ENCODE results near the gene NPIPA5.
"Not testable (repeated sequence)": the region's sequence is repeated elsewhere in the genome, so short reads cannot be mapped to it uniquely, and the experiment has no call there.

NPIPA5 gene

GRCh38 chr16:15357495-15357894, 20.6 kb downstream of the NPIPA5 start:
- H3K27ac Mint-ChIP-seq (ENCODE audit: low read depth); H3K36me3 Mint-ChIP-seq (ENCODE audit: insufficient read depth); H3K4me1 Mint-ChIP-seq; H3K9me3 Mint-ChIP-seq; H3K27me3 Mint-ChIP-seq; ATAC-seq (replicated peaks; ENCODE audit: extremely low read depth, poor library complexity, severe bottlenecking); DNase-seq (ENCODE audit: low spot score in 2 of 2); H3K4me3 Mint-ChIP-seq: not testable (repeated sequence)

- DNase-seq (ENCODE audit: low spot score in 2 of 2); H3K36me3 Mint-ChIP-seq (ENCODE audit: insufficient read depth); H3K4me1 Mint-ChIP-seq; H3K4me3 Mint-ChIP-seq; ATAC-seq (replicated peaks; ENCODE audit: extremely low read depth, poor library complexity, severe bottlenecking); H3K9me3 Mint-ChIP-seq; H3K27me3 Mint-ChIP-seq; H3K27ac Mint-ChIP-seq (ENCODE audit: low read depth): not testable (repeated sequence)
Measured at GRCh38 chr16:15354846-15355245, 23.2 kb downstream of the NPIPA5 start.

- not testable (repeated sequence) for H3K9me3 Mint-ChIP-seq; H3K27me3 Mint-ChIP-seq; H3K4me1 Mint-ChIP-seq; DNase-seq (ENCODE audit: low spot score in 2 of 2); ATAC-seq (replicated peaks; ENCODE audit: extremely low read depth, poor library complexity, severe bottlenecking); H3K27ac Mint-ChIP-seq (ENCODE audit: low read depth); H3K4me3 Mint-ChIP-seq; H3K36me3 Mint-ChIP-seq (ENCODE audit: insufficient read depth)
Measured at GRCh38 chr16:15352852-15353251, 25.2 kb downstream of the NPIPA5 start.

GRCh38 chr16:15351745-15352144, 26.3 kb downstream of the NPIPA5 start:
- H3K4me1 Mint-ChIP-seq; H3K27me3 Mint-ChIP-seq; H3K9me3 Mint-ChIP-seq; DNase-seq (ENCODE audit: low spot score in 2 of 2); H3K27ac Mint-ChIP-seq (ENCODE audit: low read depth); ATAC-seq (replicated peaks; ENCODE audit: extremely low read depth, poor library complexity, severe bottlenecking); H3K4me3 Mint-ChIP-seq; H3K36me3 Mint-ChIP-seq (ENCODE audit: insufficient read depth): not testable (repeated sequence)

- ATAC-seq (replicated peaks; ENCODE audit: extremely low read depth, poor library complexity, severe bottlenecking); H3K27me3 Mint-ChIP-seq; H3K27ac Mint-ChIP-seq (ENCODE audit: low read depth); H3K9me3 Mint-ChIP-seq; H3K4me1 Mint-ChIP-seq; DNase-seq (ENCODE audit: low spot score in 2 of 2); H3K4me3 Mint-ChIP-seq; H3K36me3 Mint-ChIP-seq (ENCODE audit: insufficient read depth): not testable (repeated sequence)
Measured at GRCh38 chr16:15351251-15351650, 26.8 kb downstream of the NPIPA5 start.

GRCh38 chr16:15348721-15349120, 29.4 kb downstream of the NPIPA5 start:
- not testable (repeated sequence) for H3K36me3 Mint-ChIP-seq (ENCODE audit: insufficient read depth); ATAC-seq (replicated peaks; ENCODE audit: extremely low read depth, poor library complexity, severe bottlenecking); H3K27ac Mint-ChIP-seq (ENCODE audit: low read depth); H3K27me3 Mint-ChIP-seq; H3K4me1 Mint-ChIP-seq; H3K9me3 Mint-ChIP-seq; DNase-seq (ENCODE audit: low spot score in 2 of 2); H3K4me3 Mint-ChIP-seq

- not testable (repeated sequence) for H3K27me3 Mint-ChIP-seq; H3K4me3 Mint-ChIP-seq; ATAC-seq (replicated peaks; ENCODE audit: extremely low read depth, poor library complexity, severe bottlenecking); H3K9me3 Mint-ChIP-seq; DNase-seq (ENCODE audit: low spot score in 2 of 2); H3K36me3 Mint-ChIP-seq (ENCODE audit: insufficient read depth); H3K27ac Mint-ChIP-seq (ENCODE audit: low read depth); H3K4me1 Mint-ChIP-seq
Measured at GRCh38 chr16:15342337-15342736, 35.8 kb downstream of the NPIPA5 start.

- not testable (repeated sequence) for H3K27me3 Mint-ChIP-seq; H3K27ac Mint-ChIP-seq (ENCODE audit: low read depth); H3K4me1 Mint-ChIP-seq; DNase-seq (ENCODE audit: low spot score in 2 of 2); H3K36me3 Mint-ChIP-seq (ENCODE audit: insufficient read depth); H3K9me3 Mint-ChIP-seq; ATAC-seq (replicated peaks; ENCODE audit: extremely low read depth, poor library complexity, severe bottlenecking); H3K4me3 Mint-ChIP-seq
Measured at GRCh38 chr16:15338986-15339385, 39.1 kb downstream of the NPIPA5 start.

GRCh38 chr16:15337974-15338605, 40.0 kb downstream of the NPIPA5 start:
- not testable (repeated sequence) for H3K27me3 Mint-ChIP-seq; H3K9me3 Mint-ChIP-seq; H3K27ac Mint-ChIP-seq (ENCODE audit: low read depth); DNase-seq (ENCODE audit: low spot score in 2 of 2); H3K4me3 Mint-ChIP-seq; ATAC-seq (replicated peaks; ENCODE audit: extremely low read depth, poor library complexity, severe bottlenecking); H3K36me3 Mint-ChIP-seq (ENCODE audit: insufficient read depth); H3K4me1 Mint-ChIP-seq

GRCh38 chr16:15335609-15336008, 42.5 kb downstream of the NPIPA5 start:
- not testable (repeated sequence) for H3K27ac Mint-ChIP-seq (ENCODE audit: low read depth); ATAC-seq (replicated peaks; ENCODE audit: extremely low read depth, poor library complexity, severe bottlenecking); DNase-seq (ENCODE audit: low spot score in 2 of 2); H3K9me3 Mint-ChIP-seq; H3K27me3 Mint-ChIP-seq; H3K4me1 Mint-ChIP-seq; H3K4me3 Mint-ChIP-seq; H3K36me3 Mint-ChIP-seq (ENCODE audit: insufficient read depth)

- H3K27ac Mint-ChIP-seq (ENCODE audit: low read depth); H3K4me1 Mint-ChIP-seq; H3K4me3 Mint-ChIP-seq; H3K27me3 Mint-ChIP-seq; ATAC-seq (replicated peaks; ENCODE audit: extremely low read depth, poor library complexity, severe bottlenecking); DNase-seq (ENCODE audit: low spot score in 2 of 2); H3K9me3 Mint-ChIP-seq; H3K36me3 Mint-ChIP-seq (ENCODE audit: insufficient read depth): not testable (repeated sequence)
Measured at GRCh38 chr16:15333969-15334368, 44.1 kb downstream of the NPIPA5 start.

GRCh38 chr16:15330978-15331377, 47.1 kb downstream of the NPIPA5 start:
- not testable (repeated sequence) for H3K4me3 Mint-ChIP-seq; H3K36me3 Mint-ChIP-seq (ENCODE audit: insufficient read depth); DNase-seq (ENCODE audit: low spot score in 2 of 2); H3K9me3 Mint-ChIP-seq; H3K27ac Mint-ChIP-seq (ENCODE audit: low read depth); ATAC-seq (replicated peaks; ENCODE audit: extremely low read depth, poor library complexity, severe bottlenecking); H3K4me1 Mint-ChIP-seq; H3K27me3 Mint-ChIP-seq

- not testable (repeated sequence) for H3K4me1 Mint-ChIP-seq; H3K36me3 Mint-ChIP-seq (ENCODE audit: insufficient read depth); H3K27ac Mint-ChIP-seq (ENCODE audit: low read depth); DNase-seq (ENCODE audit: low spot score in 2 of 2); H3K4me3 Mint-ChIP-seq; H3K27me3 Mint-ChIP-seq; H3K9me3 Mint-ChIP-seq; ATAC-seq (replicated peaks; ENCODE audit: extremely low read depth, poor library complexity, severe bottlenecking)
Measured at GRCh38 chr16:15324954-15325353, 53.1 kb downstream of the NPIPA5 start.

- H3K4me3 Mint-ChIP-seq; DNase-seq (ENCODE audit: low spot score in 2 of 2); H3K9me3 Mint-ChIP-seq; ATAC-seq (replicated peaks; ENCODE audit: extremely low read depth, poor library complexity, severe bottlenecking); H3K36me3 Mint-ChIP-seq (ENCODE audit: insufficient read depth); H3K27me3 Mint-ChIP-seq; H3K4me1 Mint-ChIP-seq; H3K27ac Mint-ChIP-seq (ENCODE audit: low read depth): not testable (repeated sequence)
Measured at GRCh38 chr16:15323373-15323772, 54.7 kb downstream of the NPIPA5 start.

All from central memory CD8-positive, alpha-beta T cell (primary cell).